IMR-90 (cell line): ENCODE measurements around the gene GCM1.
A peak's percentile ranks its signal among the peaks of the same experiment; 100 is the strongest.

Experiments
- CEBPB ChIP-seq: IDR thresholded peaks from 2 replicates; pipeline ENCODE4 v1.6.1; 2012; ENCODE audit warnings: low read depth, low read length, improper control_type of control experiment
- FOS ChIP-seq: fragments of 150-350 bp; IDR thresholded peaks from 2 replicates; pipeline ENCODE4 v1.6.1; 2016; ENCODE audit warnings: low read depth, low read length
- MAFK ChIP-seq: IDR thresholded peaks from 2 replicates; pipeline ENCODE4 v1.6.1; 2012; ENCODE audit warnings: low read depth, low read length, improper control_type of control experiment
- MAZ ChIP-seq: IDR thresholded peaks from 2 replicates; pipeline ENCODE4 v1.6.1; 2012; ENCODE audit warnings: low read depth, mild to moderate bottlenecking, low read length, improper control_type of control experiment, moderate library complexity, borderline replicate concordance
- POLR2A ChIP-seq: IDR thresholded peaks from 2 replicates; pipeline ENCODE4 v1.6.1; 2012; ENCODE audit warnings: mild to moderate bottlenecking, low read depth, low read length
- RAD21 ChIP-seq: IDR thresholded peaks from 2 replicates; pipeline ENCODE4 v1.6.1; 2012; ENCODE audit warnings: low read length, improper control_type of control experiment
- RCOR1 ChIP-seq: IDR thresholded peaks from 2 replicates; pipeline ENCODE4 v1.6.1; 2012; ENCODE audit warnings: mild to moderate bottlenecking, low read length, improper control_type of control experiment; ENCODE audit not compliant: insufficient replicate concordance
- SMC3 ChIP-seq: fragments of 150-350 bp; IDR thresholded peaks from 2 replicates; pipeline ENCODE4 v1.6.1; 2016; ENCODE audit warnings: low read depth, mild to moderate bottlenecking, antibody characterized with exemption, low read length, moderate library complexity
- TF ChIP-seq, protein P1 (sequence below): conservative IDR thresholded peaks from 2 replicates; pipeline ENCODE4 v1.5.1; 2012; ENCODE audit warnings: mild to moderate bottlenecking, low read depth, low read length, improper control_type of control experiment

- TF ChIP-seq, protein P1, sequence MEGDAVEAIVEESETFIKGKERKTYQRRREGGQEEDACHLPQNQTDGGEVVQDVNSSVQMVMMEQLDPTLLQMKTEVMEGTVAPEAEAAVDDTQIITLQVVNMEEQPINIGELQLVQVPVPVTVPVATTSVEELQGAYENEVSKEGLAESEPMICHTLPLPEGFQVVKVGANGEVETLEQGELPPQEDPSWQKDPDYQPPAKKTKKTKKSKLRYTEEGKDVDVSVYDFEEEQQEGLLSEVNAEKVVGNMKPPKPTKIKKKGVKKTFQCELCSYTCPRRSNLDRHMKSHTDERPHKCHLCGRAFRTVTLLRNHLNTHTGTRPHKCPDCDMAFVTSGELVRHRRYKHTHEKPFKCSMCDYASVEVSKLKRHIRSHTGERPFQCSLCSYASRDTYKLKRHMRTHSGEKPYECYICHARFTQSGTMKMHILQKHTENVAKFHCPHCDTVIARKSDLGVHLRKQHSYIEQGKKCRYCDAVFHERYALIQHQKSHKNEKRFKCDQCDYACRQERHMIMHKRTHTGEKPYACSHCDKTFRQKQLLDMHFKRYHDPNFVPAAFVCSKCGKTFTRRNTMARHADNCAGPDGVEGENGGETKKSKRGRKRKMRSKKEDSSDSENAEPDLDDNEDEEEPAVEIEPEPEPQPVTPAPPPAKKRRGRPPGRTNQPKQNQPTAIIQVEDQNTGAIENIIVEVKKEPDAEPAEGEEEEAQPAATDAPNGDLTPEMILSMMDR: no peak
- TF ChIP-seq POLR2A (no peak), MAZ (no peak), FOS (peak; percentile 55; the same call in 1 of the 2 replicates), RAD21 (no peak), SMC3 (no peak), MAFK (no peak), CEBPB (no peak), RCOR1 (no peak)
These were observed 28.8 kb downstream of the GCM1 start for GRCh38 chr6:53119772-53120409.
